ENCODE data around the gene PIK3R2.

The PIK3R2 gene

GRCh38 chr19:18164072-18164471 lies 11.1 kb downstream of the PIK3R2 start:
- no peak for TF ChIP-seq EZH2 (IDR thresholded peaks at IDR 0.05; ENCODE audit: borderline replicate concordance, low read length)
- no peak for TF ChIP-seq CTCF (IDR thresholded peaks at IDR 0.05; ENCODE audit: low read length)
- peaks cover 50% of the 10 kb centered on the region for H3K36me3 ChIP-seq (ENCODE audit: insufficient read depth, low read length)

DNA sequence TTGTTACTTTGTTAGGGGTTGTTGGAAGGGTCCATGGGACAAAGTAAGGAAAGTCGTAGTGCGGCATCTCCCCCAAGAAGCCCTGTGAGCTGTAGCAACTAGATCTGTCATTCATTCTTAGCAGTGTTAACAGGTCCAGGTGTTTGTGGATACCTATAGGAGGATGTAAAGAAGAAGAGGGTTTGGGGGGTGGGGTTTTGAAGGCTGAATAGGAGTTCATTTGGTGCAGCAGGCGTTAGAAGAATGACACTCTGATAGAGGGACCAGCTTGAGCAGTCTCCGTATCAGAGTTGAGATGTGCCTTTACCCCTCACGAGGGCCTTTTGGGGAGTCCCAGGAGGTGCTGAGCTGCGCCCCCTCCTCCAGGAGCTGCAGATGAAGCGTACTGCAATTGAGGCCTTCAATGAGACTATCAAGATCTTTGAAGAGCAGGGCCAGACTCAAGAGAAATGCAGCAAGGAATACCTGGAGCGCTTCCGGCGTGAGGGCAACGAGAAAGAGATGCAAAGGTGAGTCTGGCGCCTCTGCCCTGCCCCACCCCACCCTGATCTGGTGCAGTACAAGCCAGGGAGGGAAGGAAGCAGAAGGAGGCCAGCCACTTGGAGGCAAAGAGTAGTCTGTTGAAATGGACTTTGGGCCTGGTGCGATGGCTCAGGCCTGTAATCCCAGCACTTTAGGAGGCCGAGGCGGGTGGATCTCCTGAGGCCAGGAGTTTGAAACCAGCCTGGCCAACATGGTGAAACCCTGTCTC lies 13.0 kb downstream of the PIK3R2 start:
- no peaks in the 10 kb centered on the region for H3K9me3 ChIP-seq (ENCODE audit: low read length)
- no peaks in the 10 kb centered on the region for H3K9me2 ChIP-seq (ENCODE audit: low read depth, low read length)
- no peak overlapping the region for H3K4me2 ChIP-seq (ENCODE audit: low read length)
- H3K9ac ChIP-seq (ENCODE audit: low read length): no peak overlapping the region
- H3K4me1 ChIP-seq (ENCODE audit: insufficient read depth, low read length, severe bottlenecking): peaks cover 37% of the 10 kb centered on the region
- no peaks in the 10 kb centered on the region for H3F3A ChIP-seq (ENCODE audit: insufficient read depth, low read length)
- no peaks in the 10 kb centered on the region for H3K27me3 ChIP-seq (ENCODE audit: insufficient read depth, low read length)
- no peaks in the 10 kb centered on the region for H3K79me2 ChIP-seq (ENCODE audit: insufficient read depth, low read length)
- no peak for TF ChIP-seq EZH2 (IDR thresholded peaks at IDR 0.05; ENCODE audit: borderline replicate concordance, low read length)
- no peak for TF ChIP-seq CTCF (IDR thresholded peaks at IDR 0.05; ENCODE audit: low read length)
- H3K36me3 ChIP-seq (ENCODE audit: insufficient read depth, low read length): peaks cover 50% of the 10 kb centered on the region
- no peak overlapping the region for H3K27ac ChIP-seq (ENCODE audit: low read depth, low read length, poor library complexity, severe bottlenecking)
- no peaks in the 10 kb centered on the region for H4K20me1 ChIP-seq (ENCODE audit: insufficient read depth, low read length)
- no peak overlapping the region for H3K4me3 ChIP-seq (ENCODE audit: low read depth, low read length, poor library complexity, severe bottlenecking)
- no peak overlapping the region for H2AFZ ChIP-seq (ENCODE audit: low read length)

More at GRCh38 chr19:18164072-18164471, 11.1 kb downstream of the PIK3R2 start:
- Histone ChIP-seq H3K4me1 (ENCODE audit: insufficient read depth, low read length, severe bottlenecking) (peaks cover 28% of the 10 kb centered on the region), H2AFZ (ENCODE audit: low read length) (no peak overlapping the region), H3K27me3 (ENCODE audit: insufficient read depth, low read length) (no peaks in the 10 kb centered on the region), H3K4me3 (ENCODE audit: low read depth, low read length, poor library complexity, severe bottlenecking) (no peak overlapping the region), H4K20me1 (ENCODE audit: insufficient read depth, low read length) (no peaks in the 10 kb centered on the region), H3K79me2 (ENCODE audit: insufficient read depth, low read length) (no peaks in the 10 kb centered on the region), H3K9ac (ENCODE audit: low read length) (no peak overlapping the region), H3K9me2 (ENCODE audit: low read depth, low read length) (no peaks in the 10 kb centered on the region), H3K4me2 (ENCODE audit: low read length) (no peak overlapping the region), H3K9me3 (ENCODE audit: low read length) (no peaks in the 10 kb centered on the region), H3K27ac (ENCODE audit: low read depth, low read length, poor library complexity, severe bottlenecking) (no peak overlapping the region), H3F3A (ENCODE audit: insufficient read depth, low read length) (no peaks in the 10 kb centered on the region)

DNA sequence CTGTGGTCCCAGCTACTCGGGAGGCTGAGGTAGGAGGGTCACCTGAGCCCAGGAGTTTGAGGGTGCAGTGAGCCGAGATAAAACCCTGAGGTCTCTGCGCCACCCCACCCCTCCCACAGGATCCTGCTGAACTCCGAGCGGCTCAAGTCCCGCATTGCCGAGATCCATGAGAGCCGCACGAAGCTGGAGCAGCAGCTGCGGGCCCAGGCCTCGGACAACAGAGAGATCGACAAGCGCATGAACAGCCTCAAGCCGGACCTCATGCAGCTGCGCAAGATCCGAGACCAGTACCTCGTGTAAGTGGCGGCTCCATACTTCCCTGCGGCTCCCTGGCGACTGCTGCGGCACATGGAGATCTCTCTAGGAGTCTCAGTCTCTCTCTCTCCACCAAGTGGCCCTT lies 14.0 kb downstream of the PIK3R2 start:
- Histone ChIP-seq H3K27me3 (ENCODE audit: insufficient read depth, low read length) (no peaks in the 10 kb centered on the region), H4K20me1 (ENCODE audit: insufficient read depth, low read length) (no peaks in the 10 kb centered on the region), H3K9me3 (ENCODE audit: low read length) (no peaks in the 10 kb centered on the region), H3K4me2 (ENCODE audit: low read length) (no peak overlapping the region), H3K9me2 (ENCODE audit: low read depth, low read length) (no peaks in the 10 kb centered on the region), H2AFZ (ENCODE audit: low read length) (no peak overlapping the region), H3K4me1 (ENCODE audit: insufficient read depth, low read length, severe bottlenecking) (peaks cover 40% of the 10 kb centered on the region), H3K9ac (ENCODE audit: low read length) (no peak overlapping the region), H3F3A (ENCODE audit: insufficient read depth, low read length) (no peaks in the 10 kb centered on the region), H3K4me3 (ENCODE audit: low read depth, low read length, poor library complexity, severe bottlenecking) (no peak overlapping the region), H3K79me2 (ENCODE audit: insufficient read depth, low read length) (no peaks in the 10 kb centered on the region), H3K27ac (ENCODE audit: low read depth, low read length, poor library complexity, severe bottlenecking) (no peak overlapping the region), H3K36me3 (ENCODE audit: insufficient read depth, low read length) (peaks cover 46% of the 10 kb centered on the region)
- TF ChIP-seq CTCF (IDR thresholded peaks at IDR 0.05; ENCODE audit: low read length) (no peak), EZH2 (IDR thresholded peaks at IDR 0.05; ENCODE audit: borderline replicate concordance, low read length) (no peak)

Data from OCI-LY1 (cell line).